Measurements from ENCODE around the gene TMEM89. TPM values are rescaled to one million over a fixed set of nuclear protein-coding genes. Genes with fewer than 3 reads are reported as not detected.

The TMEM89 gene
- total and polyA plus RNA-seq, 2 of the 13 experiments (the other 11 are each of a cell fraction or from before 2014, with no cell fraction given), result 0.31 to 0.59 TPM

DNA sequence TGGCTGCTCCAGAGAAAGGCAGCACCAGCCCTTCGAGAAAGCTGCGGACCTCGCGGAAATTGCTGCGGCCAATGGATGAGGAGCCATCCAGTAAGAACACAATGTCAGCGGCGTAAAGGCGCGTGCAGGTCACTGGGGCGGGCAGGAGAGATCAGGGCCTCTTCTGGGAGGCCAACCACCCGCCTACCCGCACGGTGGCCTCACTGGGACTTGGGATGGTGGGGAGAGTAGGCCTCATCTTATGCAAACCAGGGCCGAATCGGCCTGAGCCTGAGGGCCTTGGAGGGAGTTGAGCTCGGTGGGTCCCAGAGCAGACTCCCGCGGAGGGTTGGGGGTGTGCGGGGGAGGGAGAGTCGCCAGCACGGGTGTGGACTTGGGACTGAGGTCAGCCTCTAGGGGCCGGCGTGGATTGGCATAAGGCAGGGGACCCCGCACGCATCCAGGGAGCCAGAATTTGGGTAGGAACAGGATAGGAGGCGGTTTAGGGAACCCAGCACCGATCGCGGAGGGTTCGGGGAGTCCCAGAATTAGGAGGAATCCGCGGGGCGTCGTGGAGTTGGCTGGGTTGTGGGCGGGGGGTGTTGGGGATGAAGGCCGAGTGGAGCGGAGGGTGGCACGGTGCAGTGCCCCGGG lies 27.0 kb downstream of the TMEM89 start (continued):
- TF ChIP-seq, protein P1, sequence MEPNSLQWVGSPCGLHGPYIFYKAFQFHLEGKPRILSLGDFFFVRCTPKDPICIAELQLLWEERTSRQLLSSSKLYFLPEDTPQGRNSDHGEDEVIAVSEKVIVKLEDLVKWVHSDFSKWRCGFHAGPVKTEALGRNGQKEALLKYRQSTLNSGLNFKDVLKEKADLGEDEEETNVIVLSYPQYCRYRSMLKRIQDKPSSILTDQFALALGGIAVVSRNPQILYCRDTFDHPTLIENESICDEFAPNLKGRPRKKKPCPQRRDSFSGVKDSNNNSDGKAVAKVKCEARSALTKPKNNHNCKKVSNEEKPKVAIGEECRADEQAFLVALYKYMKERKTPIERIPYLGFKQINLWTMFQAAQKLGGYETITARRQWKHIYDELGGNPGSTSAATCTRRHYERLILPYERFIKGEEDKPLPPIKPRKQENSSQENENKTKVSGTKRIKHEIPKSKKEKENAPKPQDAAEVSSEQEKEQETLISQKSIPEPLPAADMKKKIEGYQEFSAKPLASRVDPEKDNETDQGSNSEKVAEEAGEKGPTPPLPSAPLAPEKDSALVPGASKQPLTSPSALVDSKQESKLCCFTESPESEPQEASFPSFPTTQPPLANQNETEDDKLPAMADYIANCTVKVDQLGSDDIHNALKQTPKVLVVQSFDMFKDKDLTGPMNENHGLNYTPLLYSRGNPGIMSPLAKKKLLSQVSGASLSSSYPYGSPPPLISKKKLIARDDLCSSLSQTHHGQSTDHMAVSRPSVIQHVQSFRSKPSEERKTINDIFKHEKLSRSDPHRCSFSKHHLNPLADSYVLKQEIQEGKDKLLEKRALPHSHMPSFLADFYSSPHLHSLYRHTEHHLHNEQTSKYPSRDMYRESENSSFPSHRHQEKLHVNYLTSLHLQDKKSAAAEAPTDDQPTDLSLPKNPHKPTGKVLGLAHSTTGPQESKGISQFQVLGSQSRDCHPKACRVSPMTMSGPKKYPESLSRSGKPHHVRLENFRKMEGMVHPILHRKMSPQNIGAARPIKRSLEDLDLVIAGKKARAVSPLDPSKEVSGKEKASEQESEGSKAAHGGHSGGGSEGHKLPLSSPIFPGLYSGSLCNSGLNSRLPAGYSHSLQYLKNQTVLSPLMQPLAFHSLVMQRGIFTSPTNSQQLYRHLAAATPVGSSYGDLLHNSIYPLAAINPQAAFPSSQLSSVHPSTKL (CRISPR knock-in tag; IDR thresholded peaks at IDR 0.05), result no peak
- TF ChIP-seq, protein P2, sequence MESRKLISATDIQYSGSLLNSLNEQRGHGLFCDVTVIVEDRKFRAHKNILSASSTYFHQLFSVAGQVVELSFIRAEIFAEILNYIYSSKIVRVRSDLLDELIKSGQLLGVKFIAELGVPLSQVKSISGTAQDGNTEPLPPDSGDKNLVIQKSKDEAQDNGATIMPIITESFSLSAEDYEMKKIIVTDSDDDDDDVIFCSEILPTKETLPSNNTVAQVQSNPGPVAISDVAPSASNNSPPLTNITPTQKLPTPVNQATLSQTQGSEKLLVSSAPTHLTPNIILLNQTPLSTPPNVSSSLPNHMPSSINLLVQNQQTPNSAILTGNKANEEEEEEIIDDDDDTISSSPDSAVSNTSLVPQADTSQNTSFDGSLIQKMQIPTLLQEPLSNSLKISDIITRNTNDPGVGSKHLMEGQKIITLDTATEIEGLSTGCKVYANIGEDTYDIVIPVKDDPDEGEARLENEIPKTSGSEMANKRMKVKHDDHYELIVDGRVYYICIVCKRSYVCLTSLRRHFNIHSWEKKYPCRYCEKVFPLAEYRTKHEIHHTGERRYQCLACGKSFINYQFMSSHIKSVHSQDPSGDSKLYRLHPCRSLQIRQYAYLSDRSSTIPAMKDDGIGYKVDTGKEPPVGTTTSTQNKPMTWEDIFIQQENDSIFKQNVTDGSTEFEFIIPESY (CRISPR knock-in tag; IDR thresholded peaks at IDR 0.05), result peak; percentile 96
- TF ChIP-seq, protein P3, sequence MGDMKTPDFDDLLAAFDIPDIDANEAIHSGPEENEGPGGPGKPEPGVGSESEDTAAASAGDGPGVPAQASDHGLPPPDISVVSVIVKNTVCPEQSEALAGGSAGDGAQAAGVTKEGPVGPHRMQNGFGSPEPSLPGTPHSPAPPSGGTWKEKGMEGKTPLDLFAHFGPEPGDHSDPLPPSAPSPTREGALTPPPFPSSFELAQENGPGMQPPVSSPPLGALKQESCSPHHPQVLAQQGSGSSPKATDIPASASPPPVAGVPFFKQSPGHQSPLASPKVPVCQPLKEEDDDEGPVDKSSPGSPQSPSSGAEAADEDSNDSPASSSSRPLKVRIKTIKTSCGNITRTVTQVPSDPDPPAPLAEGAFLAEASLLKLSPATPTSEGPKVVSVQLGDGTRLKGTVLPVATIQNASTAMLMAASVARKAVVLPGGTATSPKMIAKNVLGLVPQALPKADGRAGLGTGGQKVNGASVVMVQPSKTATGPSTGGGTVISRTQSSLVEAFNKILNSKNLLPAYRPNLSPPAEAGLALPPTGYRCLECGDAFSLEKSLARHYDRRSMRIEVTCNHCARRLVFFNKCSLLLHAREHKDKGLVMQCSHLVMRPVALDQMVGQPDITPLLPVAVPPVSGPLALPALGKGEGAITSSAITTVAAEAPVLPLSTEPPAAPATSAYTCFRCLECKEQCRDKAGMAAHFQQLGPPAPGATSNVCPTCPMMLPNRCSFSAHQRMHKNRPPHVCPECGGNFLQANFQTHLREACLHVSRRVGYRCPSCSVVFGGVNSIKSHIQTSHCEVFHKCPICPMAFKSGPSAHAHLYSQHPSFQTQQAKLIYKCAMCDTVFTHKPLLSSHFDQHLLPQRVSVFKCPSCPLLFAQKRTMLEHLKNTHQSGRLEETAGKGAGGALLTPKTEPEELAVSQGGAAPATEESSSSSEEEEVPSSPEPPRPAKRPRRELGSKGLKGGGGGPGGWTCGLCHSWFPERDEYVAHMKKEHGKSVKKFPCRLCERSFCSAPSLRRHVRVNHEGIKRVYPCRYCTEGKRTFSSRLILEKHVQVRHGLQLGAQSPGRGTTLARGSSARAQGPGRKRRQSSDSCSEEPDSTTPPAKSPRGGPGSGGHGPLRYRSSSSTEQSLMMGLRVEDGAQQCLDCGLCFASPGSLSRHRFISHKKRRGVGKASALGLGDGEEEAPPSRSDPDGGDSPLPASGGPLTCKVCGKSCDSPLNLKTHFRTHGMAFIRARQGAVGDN (CRISPR knock-in tag; IDR thresholded peaks at IDR 0.05), result peak; percentile 74
- TF ChIP-seq RXRA (CRISPR knock-in tag; IDR thresholded peaks at IDR 0.05) (0 out of 2 replicates have a peak, but pooled peaks have one; percentile 16), JUND (CRISPR knock-in tag; IDR thresholded peaks at IDR 0.05) (no peak), ZBTB4 (CRISPR knock-in tag; IDR thresholded peaks at IDR 0.05; ENCODE audit: borderline replicate concordance) (peak; percentile 48; the same call in 1 of the 2 replicates), ZFY (CRISPR knock-in tag; IDR thresholded peaks at IDR 0.05) (peak; percentile 58; the same call in 1 of the 2 replicates), MXI1 (IDR thresholded peaks at IDR 0.05; ENCODE audit: borderline replicate concordance, low read depth, low read length) (no peak), NR2F6 (IDR thresholded peaks at IDR 0.05) (0 out of 2 replicates have a peak, but pooled peaks have one; percentile 13), NR2F6 (CRISPR knock-in tag; IDR thresholded peaks at IDR 0.05) (no peak)
- TF ChIP-seq, protein P4, sequence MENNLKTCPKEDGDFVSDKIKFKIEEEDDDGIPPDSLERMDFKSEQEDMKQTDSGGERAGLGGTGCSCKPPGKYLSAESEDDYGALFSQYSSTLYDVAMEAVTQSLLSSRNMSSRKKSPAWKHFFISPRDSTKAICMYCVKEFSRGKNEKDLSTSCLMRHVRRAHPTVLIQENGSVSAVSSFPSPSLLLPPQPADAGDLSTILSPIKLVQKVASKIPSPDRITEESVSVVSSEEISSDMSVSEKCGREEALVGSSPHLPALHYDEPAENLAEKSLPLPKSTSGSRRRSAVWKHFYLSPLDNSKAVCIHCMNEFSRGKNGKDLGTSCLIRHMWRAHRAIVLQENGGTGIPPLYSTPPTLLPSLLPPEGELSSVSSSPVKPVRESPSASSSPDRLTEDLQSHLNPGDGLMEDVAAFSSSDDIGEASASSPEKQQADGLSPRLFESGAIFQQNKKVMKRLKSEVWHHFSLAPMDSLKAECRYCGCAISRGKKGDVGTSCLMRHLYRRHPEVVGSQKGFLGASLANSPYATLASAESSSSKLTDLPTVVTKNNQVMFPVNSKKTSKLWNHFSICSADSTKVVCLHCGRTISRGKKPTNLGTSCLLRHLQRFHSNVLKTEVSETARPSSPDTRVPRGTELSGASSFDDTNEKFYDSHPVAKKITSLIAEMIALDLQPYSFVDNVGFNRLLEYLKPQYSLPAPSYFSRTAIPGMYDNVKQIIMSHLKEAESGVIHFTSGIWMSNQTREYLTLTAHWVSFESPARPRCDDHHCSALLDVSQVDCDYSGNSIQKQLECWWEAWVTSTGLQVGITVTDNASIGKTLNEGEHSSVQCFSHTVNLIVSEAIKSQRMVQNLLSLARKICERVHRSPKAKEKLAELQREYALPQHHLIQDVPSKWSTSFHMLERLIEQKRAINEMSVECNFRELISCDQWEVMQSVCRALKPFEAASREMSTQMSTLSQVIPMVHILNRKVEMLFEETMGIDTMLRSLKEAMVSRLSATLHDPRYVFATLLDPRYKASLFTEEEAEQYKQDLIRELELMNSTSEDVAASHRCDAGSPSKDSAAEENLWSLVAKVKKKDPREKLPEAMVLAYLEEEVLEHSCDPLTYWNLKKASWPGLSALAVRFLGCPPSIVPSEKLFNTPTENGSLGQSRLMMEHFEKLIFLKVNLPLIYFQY (CRISPR knock-in tag; IDR thresholded peaks at IDR 0.05; ENCODE audit: borderline replicate concordance), result no peak
